Measurements from ENCODE around the gene CCL1.

Gene CCL1

GRCh38 chr17:34361478-34362061 lies 1.5 kb downstream of the CCL1 start:
- H3K36me3 ChIP-seq (ENCODE audit: control insufficient read depth in 1 of 2, insufficient read depth in 2 of 2, low read length in 2 of 2) = no peaks in the 10 kb centered on the region
- no peaks in the 10 kb centered on the region for H3K9me3 ChIP-seq (ENCODE audit: control insufficient read depth in 1 of 2, low read length in 2 of 2)
- H3K4me1 ChIP-seq (ENCODE audit: control insufficient read depth in 1 of 2, insufficient read depth in 2 of 2, low read length in 2 of 2) = peaks cover 0 to 2% of the 10 kb centered on the region in 2 donors
- H3K27ac ChIP-seq (ENCODE audit: low read depth, low read length) = no peak overlapping the region
- no peak overlapping the region for H3K4me3 ChIP-seq (ENCODE audit: low read depth in 1 of 2, low read length in 2 of 2)
- no peak overlapping the region for H3K9ac ChIP-seq (ENCODE audit: low read depth in 1 of 2, low read length in 2 of 2)
- no peaks in the 10 kb centered on the region for H3K27me3 ChIP-seq (ENCODE audit: control insufficient read depth in 1 of 2, insufficient read depth in 2 of 2, low read length in 2 of 2)

- H3K4me3 ChIP-seq (ENCODE audit: low read depth in 1 of 2, low read length in 2 of 2) = no peak overlapping the region
- no peaks in the 10 kb centered on the region for H3K27me3 ChIP-seq (ENCODE audit: control insufficient read depth in 1 of 2, insufficient read depth in 2 of 2, low read length in 2 of 2)
- no peaks in the 10 kb centered on the region for H3K9me3 ChIP-seq (ENCODE audit: control insufficient read depth in 1 of 2, low read length in 2 of 2)
- H3K4me1 ChIP-seq (ENCODE audit: control insufficient read depth in 1 of 2, insufficient read depth in 2 of 2, low read length in 2 of 2) = no peaks in the 10 kb centered on the region
- no peak overlapping the region for H3K27ac ChIP-seq (ENCODE audit: low read depth, low read length)
- H3K9ac ChIP-seq (ENCODE audit: low read depth in 1 of 2, low read length in 2 of 2) = no peak overlapping the region
- H3K36me3 ChIP-seq (ENCODE audit: control insufficient read depth in 1 of 2, insufficient read depth in 2 of 2, low read length in 2 of 2) = no peaks in the 10 kb centered on the region
These were observed 2.3 kb downstream of the CCL1 start for GRCh38 chr17:34360601-34361270.

- no peaks in the 10 kb centered on the region for H3K27me3 ChIP-seq (ENCODE audit: control insufficient read depth in 1 of 2, insufficient read depth in 2 of 2, low read length in 2 of 2)
- H3K4me3 ChIP-seq (ENCODE audit: low read depth in 1 of 2, low read length in 2 of 2) = no peak overlapping the region
- H3K4me1 ChIP-seq (ENCODE audit: control insufficient read depth in 1 of 2, insufficient read depth in 2 of 2, low read length in 2 of 2) = no peaks in the 10 kb centered on the region
- no peaks in the 10 kb centered on the region for H3K9me3 ChIP-seq (ENCODE audit: control insufficient read depth in 1 of 2, low read length in 2 of 2)
- no peak overlapping the region for H3K9ac ChIP-seq (ENCODE audit: low read depth in 1 of 2, low read length in 2 of 2)
- no peak overlapping the region for H3K27ac ChIP-seq (ENCODE audit: low read depth, low read length)
- H3K36me3 ChIP-seq (ENCODE audit: control insufficient read depth in 1 of 2, insufficient read depth in 2 of 2, low read length in 2 of 2) = no peaks in the 10 kb centered on the region
These were observed 4.4 kb downstream of the CCL1 start for GRCh38 chr17:34358631-34359030.

- Histone ChIP-seq H3K9me3 (ENCODE audit: control insufficient read depth in 1 of 2, low read length in 2 of 2) (no peaks in the 10 kb centered on the region), H3K36me3 (ENCODE audit: control insufficient read depth in 1 of 2, insufficient read depth in 2 of 2, low read length in 2 of 2) (no peaks in the 10 kb centered on the region), H3K9ac (ENCODE audit: low read depth in 1 of 2, low read length in 2 of 2) (no peak overlapping the region), H3K27me3 (ENCODE audit: control insufficient read depth in 1 of 2, insufficient read depth in 2 of 2, low read length in 2 of 2) (no peaks in the 10 kb centered on the region), H3K27ac (ENCODE audit: low read depth, low read length) (no peak overlapping the region), H3K4me3 (ENCODE audit: low read depth in 1 of 2, low read length in 2 of 2) (no peak overlapping the region), H3K4me1 (ENCODE audit: control insufficient read depth in 1 of 2, insufficient read depth in 2 of 2, low read length in 2 of 2) (no peaks in the 10 kb centered on the region)
These were observed 5.6 kb downstream of the CCL1 start for GRCh38 chr17:34357398-34357797.

- Histone ChIP-seq H3K9me3 (ENCODE audit: control insufficient read depth in 1 of 2, low read length in 2 of 2) (no peaks in the 10 kb centered on the region), H3K27me3 (ENCODE audit: control insufficient read depth in 1 of 2, insufficient read depth in 2 of 2, low read length in 2 of 2) (no peaks in the 10 kb centered on the region), H3K27ac (ENCODE audit: low read depth, low read length) (no peak within 1 kb of the TSS), H3K9ac (ENCODE audit: low read depth in 1 of 2, low read length in 2 of 2) (no peak within 1 kb of the TSS), H3K4me1 (ENCODE audit: control insufficient read depth in 1 of 2, insufficient read depth in 2 of 2, low read length in 2 of 2) (no peaks in the 10 kb centered on the region), H3K36me3 (ENCODE audit: control insufficient read depth in 1 of 2, insufficient read depth in 2 of 2, low read length in 2 of 2) (no peaks in the 10 kb centered on the region), H3K4me3 (ENCODE audit: low read depth in 1 of 2, low read length in 2 of 2) (no peak within 1 kb of the TSS)
These were observed 6.8 kb downstream of the CCL1 start, which contains the start of gene CCL13 for GRCh38 chr17:34356194-34356593. Gene CCL13, plus strand, starts transcription at chr17:34356480. Its CDS starts 47 bp downstream, at chr17:34356527.

- no peak overlapping the region for H3K27ac ChIP-seq (ENCODE audit: low read depth, low read length)
- H3K9ac ChIP-seq (ENCODE audit: low read depth in 1 of 2, low read length in 2 of 2) = no peak overlapping the region
These were observed 8.4 kb downstream of the CCL1 start for GRCh38 chr17:34354637-34355036.

GRCh38 chr17:34352191-34352590 lies 10.8 kb downstream of the CCL1 start:
- H3K36me3 ChIP-seq (ENCODE audit: control insufficient read depth in 1 of 2, insufficient read depth in 2 of 2, low read length in 2 of 2) = no peaks in the 10 kb centered on the region
- no peak overlapping the region for H3K9ac ChIP-seq (ENCODE audit: low read depth in 1 of 2, low read length in 2 of 2)
- H3K27ac ChIP-seq (ENCODE audit: low read depth, low read length) = no peak overlapping the region
- no peaks in the 10 kb centered on the region for H3K4me1 ChIP-seq (ENCODE audit: control insufficient read depth in 1 of 2, insufficient read depth in 2 of 2, low read length in 2 of 2)
- H3K27me3 ChIP-seq (ENCODE audit: control insufficient read depth in 1 of 2, insufficient read depth in 2 of 2, low read length in 2 of 2) = no peaks in the 10 kb centered on the region
- H3K9me3 ChIP-seq (ENCODE audit: control insufficient read depth in 1 of 2, low read length in 2 of 2) = no peaks in the 10 kb centered on the region
- H3K4me3 ChIP-seq (ENCODE audit: low read depth in 1 of 2, low read length in 2 of 2) = no peak overlapping the region

More at GRCh38 chr17:34354637-34355036, 8.4 kb downstream of the CCL1 start:
- no peaks in the 10 kb centered on the region for H3K36me3 ChIP-seq (ENCODE audit: control insufficient read depth in 1 of 2, insufficient read depth in 2 of 2, low read length in 2 of 2)
- no peaks in the 10 kb centered on the region for H3K9me3 ChIP-seq (ENCODE audit: control insufficient read depth in 1 of 2, low read length in 2 of 2)
- H3K4me1 ChIP-seq (ENCODE audit: control insufficient read depth in 1 of 2, insufficient read depth in 2 of 2, low read length in 2 of 2) = no peaks in the 10 kb centered on the region
- no peak overlapping the region for H3K4me3 ChIP-seq (ENCODE audit: low read depth in 1 of 2, low read length in 2 of 2)
- H3K27me3 ChIP-seq (ENCODE audit: control insufficient read depth in 1 of 2, insufficient read depth in 2 of 2, low read length in 2 of 2) = no peaks in the 10 kb centered on the region

GRCh38 chr17:34351096-34351495 lies 11.9 kb downstream of the CCL1 start:
- Histone ChIP-seq H3K4me1 (ENCODE audit: control insufficient read depth in 1 of 2, insufficient read depth in 2 of 2, low read length in 2 of 2) (no peaks in the 10 kb centered on the region), H3K9ac (ENCODE audit: low read depth in 1 of 2, low read length in 2 of 2) (no peak overlapping the region), H3K9me3 (ENCODE audit: control insufficient read depth in 1 of 2, low read length in 2 of 2) (no peaks in the 10 kb centered on the region), H3K4me3 (ENCODE audit: low read depth in 1 of 2, low read length in 2 of 2) (no peak overlapping the region), H3K27ac (ENCODE audit: low read depth, low read length) (no peak overlapping the region), H3K36me3 (ENCODE audit: control insufficient read depth in 1 of 2, insufficient read depth in 2 of 2, low read length in 2 of 2) (no peaks in the 10 kb centered on the region), H3K27me3 (ENCODE audit: control insufficient read depth in 1 of 2, insufficient read depth in 2 of 2, low read length in 2 of 2) (no peaks in the 10 kb centered on the region)

GRCh38 chr17:34349751-34350150 lies 13.3 kb downstream of the CCL1 start:
- Histone ChIP-seq H3K4me1 (ENCODE audit: control insufficient read depth in 1 of 2, insufficient read depth in 2 of 2, low read length in 2 of 2) (no peaks in the 10 kb centered on the region), H3K4me3 (ENCODE audit: low read depth in 1 of 2, low read length in 2 of 2) (no peak overlapping the region), H3K27ac (ENCODE audit: low read depth, low read length) (no peak overlapping the region), H3K36me3 (ENCODE audit: control insufficient read depth in 1 of 2, insufficient read depth in 2 of 2, low read length in 2 of 2) (no peaks in the 10 kb centered on the region), H3K9me3 (ENCODE audit: control insufficient read depth in 1 of 2, low read length in 2 of 2) (no peaks in the 10 kb centered on the region), H3K27me3 (ENCODE audit: control insufficient read depth in 1 of 2, insufficient read depth in 2 of 2, low read length in 2 of 2) (no peaks in the 10 kb centered on the region), H3K9ac (ENCODE audit: low read depth in 1 of 2, low read length in 2 of 2) (no peak overlapping the region)

- no peaks in the 10 kb centered on the region for H3K4me1 ChIP-seq (ENCODE audit: control insufficient read depth in 1 of 2, insufficient read depth in 2 of 2, low read length in 2 of 2)
- H3K9me3 ChIP-seq (ENCODE audit: control insufficient read depth in 1 of 2, low read length in 2 of 2) = no peaks in the 10 kb centered on the region
- no peak overlapping the region for H3K9ac ChIP-seq (ENCODE audit: low read depth in 1 of 2, low read length in 2 of 2)
- H3K36me3 ChIP-seq (ENCODE audit: control insufficient read depth in 1 of 2, insufficient read depth in 2 of 2, low read length in 2 of 2) = no peaks in the 10 kb centered on the region
- no peak overlapping the region for H3K27ac ChIP-seq (ENCODE audit: low read depth, low read length)
- no peaks in the 10 kb centered on the region for H3K27me3 ChIP-seq (ENCODE audit: control insufficient read depth in 1 of 2, insufficient read depth in 2 of 2, low read length in 2 of 2)
- H3K4me3 ChIP-seq (ENCODE audit: low read depth in 1 of 2, low read length in 2 of 2) = no peak overlapping the region
These were observed 16.0 kb downstream of the CCL1 start for GRCh38 chr17:34347063-34347462.

Data from duodenal mucosa (tissue), 2 donors.